Breast epithelium (tissue), 4 donors: ENCODE data around the gene TGFBI. TPM values are rescaled to one million over a fixed set of nuclear protein-coding genes. Genes with fewer than 3 reads are reported as not detected.

Experiments used
- DNase-seq, 2 donors: peaks; one replicate each; pipeline ENCODE4 v3.0.0-alpha.2; 2019; ENCODE audit warnings: low spot score in 2 of 2
- H3K27ac ChIP-seq, 2 donors: fragments of 200-600 bp; sonication (generic) in 1 of 2; one replicate each; pipeline ENCODE4 v1.5.1; 2016 to 2019; ENCODE audit warnings: mild to moderate bottlenecking in 1 of 2
- H3K27me3 ChIP-seq, 2 donors: fragments of 200-600 bp; sonication (generic) in 1 of 2; one replicate each; pipeline versions ENCODE4 v1.5.1 to v1.6.0; 2017 to 2019; ENCODE audit warnings: control low read depth in 1 of 2, mild to moderate bottlenecking in 1 of 2
- H3K36me3 ChIP-seq: fragments of 200-600 bp; one replicate; pipeline ENCODE4 v1.5.1; 2019
- H3K4me1 ChIP-seq, 2 donors: fragments of 200-600 bp; sonication (generic); one replicate each; pipeline ENCODE4 v1.5.1; 2016 to 2019; ENCODE audit warnings: control low read depth in 1 of 2
- H3K4me3 ChIP-seq, 3 donors: fragments of 200-600 bp; sonication (generic); 1 replicate in 2 of 3; 2 replicates in 1 of 3; pipeline ENCODE4 v1.5.1; 2016 to 2019; ENCODE audit warnings: mild to moderate bottlenecking in 3 of 3, moderate library complexity in 2 of 3
- H3K9me3 ChIP-seq, 2 donors: fragments of 200-600 bp; sonication (generic) in 1 of 2; one replicate each; pipeline ENCODE4 v1.5.1; 2016 to 2019; ENCODE audit warnings: control low read depth in 1 of 2
- CTCF ChIP-seq, 3 donors: fragments of 450-650 bp; IDR thresholded peaks; one replicate each; pipeline ENCODE4 v1.5.1; 2016 to 2017; ENCODE audit warnings: antibody characterized with exemption in 3 of 3, mild to moderate bottlenecking in 3 of 3, moderate library complexity in 3 of 3
- POLR2A ChIP-seq: fragments of 450-650 bp; IDR thresholded peaks from one replicate; pipeline ENCODE4 v1.6.1; 2016; ENCODE audit warnings: antibody characterized with exemption, mild to moderate bottlenecking, moderate library complexity
- POLR2AphosphoS5 ChIP-seq, 3 donors: sonication (generic); formaldehyde crosslinking; IDR thresholded peaks; one replicate each; pipeline ENCODE4 v1.6.1; 2017; ENCODE audit warnings: antibody characterized with exemption in 3 of 3
- intact Hi-C: fragments of 100-400 bp; cut with DNase I; formaldehyde crosslinking; loops from one replicate; pipeline ENCODE4 v1.15.1; 2023; ENCODE audit warnings: low total_unique reads
- total RNA-seq, 3 donors: library from RNA; depleted of rRNA; stranded (reverse); fragments of >200 nt; gene quantifications; one replicate each; pipeline ENCODE4 v1.1.0, GENCODE V29; 2016

Gene TGFBI
- total RNA-seq, 3 donors from 2014 or later: 40.4 to 145 (median 45.2) TPM

DNA sequence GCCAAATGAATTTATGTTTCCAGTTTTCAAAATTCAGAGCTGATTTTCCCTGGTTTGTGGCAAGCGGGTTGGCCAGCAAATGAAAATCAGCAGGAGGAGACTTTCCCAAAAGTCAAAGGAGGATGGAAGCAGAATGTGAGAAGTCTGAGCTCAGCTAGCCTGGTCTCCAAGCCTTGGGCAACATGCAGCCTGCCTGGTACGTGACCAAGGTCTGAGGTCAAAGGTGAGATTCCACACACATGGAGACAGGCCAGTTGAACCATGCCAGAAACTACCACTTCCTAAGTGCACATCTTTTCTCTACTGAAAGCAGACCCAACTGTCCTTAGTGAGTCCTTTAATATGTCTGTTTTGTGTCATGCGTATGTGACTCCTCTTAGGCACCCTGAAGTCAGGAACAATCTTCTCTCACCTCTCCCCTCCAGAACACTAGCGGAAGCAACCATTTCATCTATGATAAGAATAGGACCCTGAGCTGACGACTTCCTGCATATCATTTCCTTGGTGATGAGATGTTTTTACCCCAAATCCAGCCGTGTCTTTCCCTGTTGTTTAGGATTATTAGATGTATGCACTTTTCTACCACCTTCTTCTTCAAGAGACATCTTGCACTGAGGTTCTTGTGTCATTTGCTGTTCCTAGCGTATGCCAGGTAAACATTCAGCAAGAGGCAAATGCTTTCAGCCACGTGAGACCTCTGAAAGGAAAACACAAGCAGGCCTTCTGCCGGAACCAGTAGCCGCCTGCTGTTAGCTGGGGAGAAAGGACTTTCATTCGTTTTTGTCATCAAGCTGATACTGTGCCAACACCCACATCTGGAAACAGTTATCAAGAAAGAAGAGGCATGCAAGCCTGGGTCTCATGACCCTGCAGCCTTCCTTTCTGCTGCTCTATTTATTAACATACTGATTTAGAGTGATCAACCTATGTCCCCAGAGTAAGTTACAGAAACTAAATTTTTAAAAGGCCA is 9.7 kb upstream of the TGFBI start:
- H3K27me3 ChIP-seq: no peaks in the 10 kb centered on the region
- intact Hi-C loops: no loop called here
- H3K36me3 ChIP-seq: no peaks in the 10 kb centered on the region
- no peak for TF ChIP-seq CTCF (IDR thresholded peaks at IDR 0.05)
- peak; percentile 37 to 81 (median 71) for TF ChIP-seq POLR2AphosphoS5 (IDR thresholded peaks at IDR 0.05)
- TF ChIP-seq POLR2A: no peak
- no peaks in the 10 kb centered on the region for H3K9me3 ChIP-seq
- peak in 1 of 2 donors; percentile 33 for DNase-seq
- no peaks in the 10 kb centered on the region for H3K4me1 ChIP-seq
- no peak overlapping the region for H3K4me3 ChIP-seq
- H3K27ac ChIP-seq: peak overlapping the region; percentile 23 to 59

DNA sequence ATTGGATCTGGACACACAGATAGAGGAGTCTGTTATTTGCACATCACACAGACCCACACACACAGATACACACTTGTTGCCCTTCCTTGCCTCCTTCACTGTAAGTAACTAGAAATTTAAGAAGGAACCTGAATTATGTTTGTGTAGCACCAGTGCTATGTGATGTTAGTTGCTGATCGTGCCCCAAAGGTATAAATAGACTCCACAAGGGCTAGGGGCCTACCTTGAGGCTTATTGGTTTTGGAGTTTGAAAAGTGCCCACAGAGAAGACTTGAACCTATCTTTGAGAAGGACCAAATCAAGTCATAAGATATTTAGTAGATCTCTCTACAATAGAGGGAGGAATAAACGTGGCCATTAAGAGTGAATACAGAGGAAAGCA is 8.8 kb upstream of the TGFBI start:
- no peaks in the 10 kb centered on the region for H3K9me3 ChIP-seq
- peak overlapping the region in 1 of 3 donors; percentile 2 for H3K4me3 ChIP-seq
- H3K27ac ChIP-seq: peak overlapping the region; percentile 23 to 59
- H3K36me3 ChIP-seq: no peaks in the 10 kb centered on the region
- no peaks in the 10 kb centered on the region for H3K27me3 ChIP-seq
- no peaks in the 10 kb centered on the region for H3K4me1 ChIP-seq
- intact Hi-C loops: no loop called here
- TF ChIP-seq POLR2A (no peak), CTCF (IDR thresholded peaks at IDR 0.05) (no peak), POLR2AphosphoS5 (IDR thresholded peaks at IDR 0.05) (no peak)
- no peak for DNase-seq

GRCh38 chr5:136020383-136021015 is 8.3 kb upstream of the TGFBI start:
- no peak for DNase-seq
- Histone ChIP-seq H3K4me3 (peak overlapping the region in 1 of 3 donors; percentile 2), H3K9me3 (no peaks in the 10 kb centered on the region), H3K27me3 (no peaks in the 10 kb centered on the region), H3K36me3 (no peaks in the 10 kb centered on the region), H3K27ac (peak overlapping the region; percentile 23 to 59), H3K4me1 (no peaks in the 10 kb centered on the region)
- TF ChIP-seq POLR2AphosphoS5 (IDR thresholded peaks at IDR 0.05) (no peak), POLR2A (no peak), CTCF (IDR thresholded peaks at IDR 0.05) (no peak)
- intact Hi-C loops: no loop called here

- H3K4me1 ChIP-seq: no peaks in the 10 kb centered on the region
- H3K9me3 ChIP-seq: no peaks in the 10 kb centered on the region
- intact Hi-C loops: no loop called here
Observed at GRCh38 chr5:136021016-136021405, 7.8 kb upstream of the TGFBI start.

More at GRCh38 chr5:136021016-136021405, 7.8 kb upstream of the TGFBI start:
- DNase-seq: no peak
- Histone ChIP-seq H3K27ac (peak overlapping the region in 1 of 2 donors; percentile 59), H3K27me3 (no peaks in the 10 kb centered on the region), H3K36me3 (no peaks in the 10 kb centered on the region), H3K4me3 (no peak overlapping the region)
- TF ChIP-seq CTCF (IDR thresholded peaks at IDR 0.05): no peak
- no peak for TF ChIP-seq POLR2AphosphoS5 (IDR thresholded peaks at IDR 0.05)
- TF ChIP-seq POLR2A: no peak
